ENCODE results near the gene ADAMTS18. TPM values are rescaled to one million over a fixed set of nuclear protein-coding genes. Genes with fewer than 3 reads are reported as not detected.

The ADAMTS18 gene
- total RNA-seq, 2 donors from 2014 or later = not detected

DNA sequence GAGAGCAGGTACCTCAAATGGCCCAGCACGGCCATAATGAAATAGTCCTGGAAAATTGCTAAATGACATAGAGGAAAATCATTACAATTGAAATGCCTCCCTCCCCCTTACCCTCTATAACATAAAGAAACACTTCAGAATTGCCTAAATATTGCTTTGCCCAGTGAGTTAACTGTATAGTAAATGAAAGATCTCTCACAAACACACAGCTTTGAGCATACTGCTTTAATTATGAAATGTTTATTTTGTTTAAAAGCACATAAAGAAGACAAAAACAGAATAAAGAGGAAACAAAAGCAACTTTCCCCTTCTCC lies 9.3 kb upstream of the ADAMTS18 start:
- ATAC-seq (no peak), DNase-seq (ENCODE audit: low spot score in 2 of 2) (no peak)
- H3K36me3 Mint-ChIP-seq = no peaks in the 10 kb centered on the region
- no peak overlapping the region for H3K27ac Mint-ChIP-seq
- peaks cover 0 to under 1% of the 10 kb centered on the region in 2 donors for H3K9me3 Mint-ChIP-seq

- no peak for ATAC-seq
- Mint-ChIP-seq H3K36me3 (no peaks in the 10 kb centered on the region), H3K9me3 (no peaks in the 10 kb centered on the region), H3K27ac (no peak overlapping the region)
- no peak for DNase-seq (ENCODE audit: low spot score in 2 of 2)
Observed at GRCh38 chr16:77443357-77444146, 8.7 kb upstream of the ADAMTS18 start.

- H3K9me3 Mint-ChIP-seq = no peaks in the 10 kb centered on the region
- no peaks in the 10 kb centered on the region for H3K36me3 Mint-ChIP-seq
- no peak for ATAC-seq
- no peak overlapping the region for H3K27ac Mint-ChIP-seq
- DNase-seq (ENCODE audit: low spot score in 2 of 2) = no peak
Observed at GRCh38 chr16:77442078-77442477, 7.2 kb upstream of the ADAMTS18 start.

DNA sequence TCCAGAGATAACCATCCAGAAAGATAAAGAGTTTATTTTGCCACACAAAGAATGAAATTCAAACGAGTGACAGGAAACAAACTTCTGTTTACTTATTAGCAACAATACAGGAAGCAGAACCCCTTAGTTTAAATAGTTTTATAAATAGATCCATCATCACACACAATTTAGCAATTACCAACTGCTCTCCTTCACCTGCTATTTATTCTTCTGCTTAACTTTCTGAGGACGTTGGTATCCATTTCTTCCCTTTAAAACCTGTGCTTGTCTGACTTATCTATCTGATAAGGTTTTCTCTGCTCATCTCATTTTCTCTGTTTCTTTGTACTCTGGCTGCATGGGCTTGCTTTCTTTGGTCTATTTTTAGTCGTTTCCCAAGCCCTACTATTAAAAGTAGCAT lies 4.3 kb upstream of the ADAMTS18 start:
- Mint-ChIP-seq H3K9me3 (no peaks in the 10 kb centered on the region), H3K27ac (no peak overlapping the region), H3K36me3 (peaks cover 0 to 6% of the 10 kb centered on the region in 2 donors)
- ATAC-seq (no peak), DNase-seq (ENCODE audit: low spot score in 2 of 2) (no peak)

DNA sequence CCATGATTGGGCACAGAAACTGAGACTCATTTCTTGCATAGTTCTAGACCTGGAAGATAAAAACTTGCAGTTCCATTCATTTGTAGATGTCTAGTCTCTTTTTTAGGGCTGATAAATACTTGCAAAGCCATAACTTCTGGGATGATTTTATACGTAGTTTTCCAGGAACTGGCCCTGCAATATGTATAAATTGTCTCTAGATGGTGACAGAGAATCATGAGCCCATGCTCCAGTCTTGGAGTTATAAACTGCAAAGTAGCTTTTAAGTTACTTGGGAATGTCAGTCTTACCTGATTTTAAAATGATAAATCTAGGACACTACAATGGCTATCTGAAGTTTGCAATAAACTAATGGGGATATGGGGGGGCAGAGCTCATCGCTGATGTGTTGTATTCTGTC lies 3.0 kb upstream of the ADAMTS18 start:
- no peak for ATAC-seq
- Mint-ChIP-seq H3K27ac (no peak overlapping the region), H3K36me3 (peaks cover 0 to 6% of the 10 kb centered on the region in 2 donors), H3K9me3 (no peaks in the 10 kb centered on the region)
- no peak for DNase-seq (ENCODE audit: low spot score in 2 of 2)

DNA sequence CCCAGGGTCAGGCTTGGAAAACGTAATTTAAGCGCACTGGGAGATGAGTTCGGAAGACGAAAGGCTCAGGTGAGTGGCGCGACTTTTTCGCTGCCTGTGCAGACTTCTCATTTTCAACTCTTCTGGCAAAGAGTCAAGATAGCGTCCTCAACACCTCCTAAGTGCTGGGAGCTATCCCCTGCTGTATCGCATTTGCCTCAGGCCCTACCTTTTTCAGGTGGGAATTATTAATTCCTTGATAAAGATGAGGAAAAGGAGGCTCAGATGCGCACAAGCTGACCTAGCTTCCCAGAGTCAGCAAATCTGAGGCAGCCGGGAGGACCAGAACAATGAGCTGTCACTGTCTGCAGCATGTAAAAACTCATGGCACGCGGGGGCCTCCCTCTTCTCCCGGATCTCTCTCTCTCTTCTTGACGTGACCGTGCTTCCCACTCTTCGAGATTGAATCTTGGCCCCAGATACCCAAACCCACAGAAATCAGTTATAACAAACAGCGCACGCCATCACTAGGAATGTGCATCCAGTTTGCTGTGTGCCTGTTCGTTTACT lies 512 bp upstream of the ADAMTS18 start:
- Mint-ChIP-seq H3K36me3 (peaks cover 0 to 6% of the 10 kb centered on the region in 2 donors), H3K27ac (no peak overlapping the region), H3K9me3 (no peaks in the 10 kb centered on the region)
- DNase-seq (ENCODE audit: low spot score in 2 of 2) (no peak), ATAC-seq (no peak)

GRCh38 chr16:77434022-77434529 lies 758 bp downstream of the ADAMTS18 start:
- no peak for ATAC-seq
- Mint-ChIP-seq H3K9me3 (peaks cover 0 to 2% of the 10 kb centered on the region in 2 donors), H3K27ac (no peak overlapping the region), H3K36me3 (peaks cover 0 to 6% of the 10 kb centered on the region in 2 donors)
- no peak for DNase-seq (ENCODE audit: low spot score in 2 of 2)

DNA sequence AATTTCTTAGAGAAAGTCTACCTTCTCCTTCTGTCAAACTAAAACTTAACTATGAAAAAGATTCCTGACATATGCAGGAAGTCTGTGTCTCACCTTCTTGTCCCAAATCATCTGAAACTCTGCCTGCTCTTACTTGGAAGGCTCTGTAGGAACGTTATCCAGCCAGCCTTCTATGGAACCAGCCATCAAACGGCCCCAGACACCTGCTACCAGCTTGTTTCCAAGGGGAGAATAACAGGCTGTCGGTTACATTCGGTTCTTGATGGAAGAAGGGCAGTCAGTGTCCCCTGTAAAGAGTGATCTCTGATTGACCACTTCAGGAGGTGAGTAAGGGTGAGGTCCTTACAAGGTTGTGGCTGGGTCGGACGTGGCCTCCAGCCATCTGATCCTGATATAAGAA lies 1.7 kb downstream of the ADAMTS18 start:
- Mint-ChIP-seq H3K27ac (no peak overlapping the region), H3K36me3 (peaks cover 0 to 6% of the 10 kb centered on the region in 2 donors), H3K9me3 (peaks cover 0 to 4% of the 10 kb centered on the region in 2 donors)
- DNase-seq (ENCODE audit: low spot score in 2 of 2) (no peak), ATAC-seq (no peak)

GRCh38 chr16:77432264-77432663 lies 2.6 kb downstream of the ADAMTS18 start:
- H3K36me3 Mint-ChIP-seq = peaks cover 0 to 6% of the 10 kb centered on the region in 2 donors
- no peak overlapping the region for H3K27ac Mint-ChIP-seq
- DNase-seq (ENCODE audit: low spot score in 2 of 2) = no peak
- no peak for ATAC-seq
- H3K9me3 Mint-ChIP-seq = peaks cover 0 to 4% of the 10 kb centered on the region in 2 donors

- peaks cover 0 to 4% of the 10 kb centered on the region in 2 donors for H3K9me3 Mint-ChIP-seq
- H3K36me3 Mint-ChIP-seq = peaks cover 0 to 6% of the 10 kb centered on the region in 2 donors
- no peak for DNase-seq (ENCODE audit: low spot score in 2 of 2)
- H3K27ac Mint-ChIP-seq = no peak overlapping the region
- ATAC-seq = no peak
Observed at GRCh38 chr16:77430787-77431585, 3.8 kb downstream of the ADAMTS18 start.

GRCh38 chr16:77430360-77430759 lies 4.5 kb downstream of the ADAMTS18 start:
- peaks cover 0 to 4% of the 10 kb centered on the region in 2 donors for H3K9me3 Mint-ChIP-seq
- H3K27ac Mint-ChIP-seq = no peak overlapping the region
- H3K36me3 Mint-ChIP-seq = peaks cover 0 to under 1% of the 10 kb centered on the region in 2 donors
- ATAC-seq (no peak), DNase-seq (ENCODE audit: low spot score in 2 of 2) (no peak)

- Mint-ChIP-seq H3K36me3 (no peaks in the 10 kb centered on the region), H3K27ac (no peak overlapping the region), H3K9me3 (peaks cover 0 to 10% of the 10 kb centered on the region in 2 donors)
- DNase-seq (ENCODE audit: low spot score in 2 of 2) (no peak), ATAC-seq (no peak)
Observed at GRCh38 chr16:77424871-77425604, 9.8 kb downstream of the ADAMTS18 start.

DNA sequence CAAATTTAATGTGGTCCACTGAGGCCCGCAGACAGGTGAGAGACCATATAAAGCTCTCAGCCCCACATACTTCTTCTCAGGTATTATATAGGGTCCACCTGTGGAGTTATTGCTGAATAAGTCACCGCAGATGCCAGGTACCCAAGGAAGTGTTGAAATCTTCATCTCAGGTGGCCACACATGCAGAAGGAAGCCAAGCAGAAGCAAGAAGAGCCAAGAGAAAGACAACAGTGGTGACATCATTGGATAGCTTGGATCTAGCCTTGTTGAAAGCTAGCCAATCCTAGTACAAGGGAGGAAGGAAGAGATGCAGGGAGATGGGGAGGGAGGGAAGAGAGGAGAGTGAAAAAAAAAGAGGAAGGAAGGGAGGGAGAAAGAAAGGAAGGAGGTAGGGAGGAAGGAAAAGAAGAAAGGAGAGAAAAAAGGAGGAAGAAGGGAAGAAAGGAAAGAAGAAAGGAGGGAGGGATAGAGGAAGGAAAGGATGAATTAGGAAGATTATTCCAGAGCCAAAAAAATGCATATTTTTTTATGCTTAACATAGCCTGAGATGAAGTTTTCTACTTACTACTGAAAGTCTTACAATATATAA lies 12.5 kb downstream of the ADAMTS18 start:
- Mint-ChIP-seq H3K9me3 (peaks cover 0 to 7% of the 10 kb centered on the region in 2 donors), H3K36me3 (no peaks in the 10 kb centered on the region), H3K27ac (no peak overlapping the region)
- DNase-seq (ENCODE audit: low spot score in 2 of 2) (no peak), ATAC-seq (no peak)

DNA sequence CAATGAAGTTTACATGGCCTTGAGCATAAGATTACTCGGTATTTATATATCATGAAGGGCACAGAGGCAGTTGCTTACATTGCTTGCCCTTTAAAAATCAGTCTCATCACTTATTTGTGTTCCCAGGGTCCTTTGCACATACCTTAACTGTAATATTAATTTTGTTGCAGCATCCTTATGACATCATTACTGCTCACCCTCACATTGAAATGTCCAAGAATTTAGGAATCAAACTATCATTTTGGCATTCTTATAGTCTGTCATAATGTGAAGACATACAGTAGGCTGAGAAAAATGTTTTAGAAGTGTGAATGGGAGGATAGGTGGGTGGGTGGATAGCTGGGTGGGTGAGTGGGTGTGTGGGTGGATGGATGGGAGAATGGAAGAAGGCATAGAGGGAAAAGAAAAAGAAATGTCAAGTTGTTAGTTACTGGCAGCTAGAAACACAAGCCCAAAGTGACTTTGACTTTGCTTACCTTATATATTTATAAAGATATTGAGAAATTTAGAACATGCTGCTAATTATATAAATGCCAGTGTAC lies 17.8 kb downstream of the ADAMTS18 start:
- no peaks in the 10 kb centered on the region for H3K36me3 Mint-ChIP-seq

GRCh38 chr16:77414752-77415231 lies 20.0 kb downstream of the ADAMTS18 start:
- no peak for DNase-seq (ENCODE audit: low spot score in 2 of 2)
- Mint-ChIP-seq H3K27ac (no peak overlapping the region), H3K36me3 (no peaks in the 10 kb centered on the region), H3K9me3 (peaks cover 6 to 15% of the 10 kb centered on the region in 2 donors)
- ATAC-seq = peak in 1 of 2 donors; percentile 53

More for the DNA sequence above, 17.8 kb downstream of the ADAMTS18 start:
- no peak overlapping the region for H3K27ac Mint-ChIP-seq
- DNase-seq (ENCODE audit: low spot score in 2 of 2) = no peak
- H3K9me3 Mint-ChIP-seq = peaks cover 6 to 12% of the 10 kb centered on the region in 2 donors
- ATAC-seq = no peak

DNA sequence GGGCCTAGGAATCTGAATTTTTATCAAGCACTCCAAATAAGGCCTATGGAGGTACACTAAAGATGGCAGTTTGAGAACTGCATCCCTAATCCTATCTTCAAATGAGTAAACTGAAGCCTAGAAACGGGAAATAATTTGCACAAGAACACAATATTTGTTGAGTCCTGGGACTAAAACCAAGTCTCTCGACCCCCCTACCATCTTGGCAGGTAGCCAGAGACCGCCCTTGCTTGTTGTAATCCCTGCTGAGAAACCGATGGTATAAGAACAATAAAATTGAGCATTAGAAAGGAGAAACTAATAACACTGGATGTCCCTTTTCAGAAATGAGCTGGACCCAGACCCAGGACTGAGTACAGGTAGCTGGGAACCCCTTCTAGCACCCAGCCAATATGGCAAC lies 24.4 kb downstream of the ADAMTS18 start:
- DNase-seq (ENCODE audit: low spot score in 2 of 2) (no peak), ATAC-seq (no peak)
- peaks cover 6 to 7% of the 10 kb centered on the region in 2 donors for H3K9me3 Mint-ChIP-seq
- no peak overlapping the region for H3K27ac Mint-ChIP-seq
- no peaks in the 10 kb centered on the region for H3K36me3 Mint-ChIP-seq
